CD1c-positive myeloid dendritic cell (primary cell): ENCODE data around the gene FIG4.
"Not testable (repeated sequence)": the region's sequence is repeated elsewhere in the genome, so short reads cannot be mapped to it uniquely, and the experiment has no call there.

Experiments used
- DNase-seq: peaks from one replicate; pipeline ENCODE4 v3.0.0-alpha.2; 2016; ENCODE audit errors: extremely low spot score

Gene FIG4

DNA sequence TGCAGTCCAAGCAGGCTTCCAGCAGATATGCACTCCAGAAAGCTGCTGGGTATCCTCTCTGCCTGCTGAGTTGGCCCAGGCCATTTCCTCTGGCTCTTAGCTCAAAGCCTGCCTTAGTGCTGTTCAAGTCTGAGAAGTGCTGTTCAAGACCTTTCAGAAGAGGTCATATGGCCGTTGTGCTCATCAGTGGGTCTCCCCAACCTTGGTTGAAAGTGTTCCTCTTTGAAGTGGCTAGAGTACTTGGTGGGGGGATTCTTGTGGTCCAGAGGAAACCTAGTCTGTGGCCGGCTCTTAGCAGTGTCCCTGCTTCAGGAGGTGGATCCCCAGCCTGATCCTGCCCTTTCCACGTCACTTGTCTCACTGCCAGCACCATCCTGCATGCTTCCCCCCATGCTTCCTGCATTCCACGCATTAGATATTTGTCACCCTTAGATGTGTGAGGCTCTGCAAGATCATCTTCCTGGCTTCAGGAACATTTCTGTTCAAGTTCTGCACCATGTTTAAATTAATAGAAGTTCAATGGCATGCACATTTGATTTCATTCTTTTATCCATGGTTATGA lies 105.0 kb downstream of the FIG4 start:
- no peak for DNase-seq

DNA sequence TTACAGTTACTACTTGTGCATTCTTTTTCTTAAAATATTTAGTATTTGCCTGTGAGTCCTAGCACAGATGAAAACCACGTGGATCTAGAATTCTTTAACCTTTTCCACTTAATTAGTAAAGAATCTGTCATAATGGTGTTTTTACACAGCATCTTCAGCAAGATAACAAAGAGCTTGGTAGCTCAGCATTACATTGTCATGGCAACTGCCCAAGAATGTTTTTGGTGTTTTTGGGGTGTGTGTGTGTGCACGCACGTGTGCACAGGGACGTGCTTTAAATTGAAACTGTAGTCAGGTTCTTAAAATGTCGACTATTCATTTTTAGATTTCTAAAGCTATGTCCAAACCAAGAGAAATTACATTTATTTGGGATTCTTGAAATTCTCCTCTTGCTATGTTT lies 108.0 kb downstream of the FIG4 start:
- DNase-seq: no peak

DNA sequence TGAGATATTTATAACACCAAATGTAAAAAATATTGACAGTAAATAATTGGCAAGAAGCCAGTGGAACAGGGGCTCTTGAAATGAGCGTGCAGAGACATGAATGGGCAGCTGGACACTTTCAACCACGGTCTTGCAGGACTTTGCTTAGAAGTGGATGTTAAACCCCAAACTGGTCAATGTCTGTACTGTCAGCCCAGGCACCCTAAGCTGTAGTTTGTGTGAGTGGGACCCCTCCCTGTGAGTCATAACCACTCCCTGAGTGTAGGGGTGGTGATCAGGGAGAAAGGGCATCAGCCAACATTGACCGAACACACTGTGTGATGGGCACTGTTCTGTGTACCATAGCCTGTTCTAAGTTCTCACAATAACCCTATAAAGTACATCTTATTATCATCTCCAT lies 108.6 kb downstream of the FIG4 start:
- no peak for DNase-seq

DNA sequence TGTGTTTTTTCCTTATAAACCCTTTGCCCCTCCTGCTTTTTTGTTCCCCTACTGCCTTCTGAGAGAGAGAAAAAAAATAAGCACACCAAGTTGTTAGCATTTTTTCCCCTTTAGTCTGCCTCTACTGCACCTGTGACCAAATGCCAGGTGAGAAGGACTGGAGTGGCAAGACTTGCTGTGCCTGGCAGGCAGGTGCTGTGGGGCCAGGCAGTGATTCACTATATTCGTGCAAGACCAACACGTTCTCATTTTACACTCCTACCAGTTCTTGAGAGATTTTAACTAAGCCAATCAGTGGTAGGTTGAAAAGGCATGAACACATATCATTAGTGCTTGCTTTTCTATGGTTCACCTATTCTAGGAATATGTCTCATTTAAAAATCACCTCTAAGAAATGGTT lies 109.7 kb downstream of the FIG4 start:
- no peak for DNase-seq

DNA sequence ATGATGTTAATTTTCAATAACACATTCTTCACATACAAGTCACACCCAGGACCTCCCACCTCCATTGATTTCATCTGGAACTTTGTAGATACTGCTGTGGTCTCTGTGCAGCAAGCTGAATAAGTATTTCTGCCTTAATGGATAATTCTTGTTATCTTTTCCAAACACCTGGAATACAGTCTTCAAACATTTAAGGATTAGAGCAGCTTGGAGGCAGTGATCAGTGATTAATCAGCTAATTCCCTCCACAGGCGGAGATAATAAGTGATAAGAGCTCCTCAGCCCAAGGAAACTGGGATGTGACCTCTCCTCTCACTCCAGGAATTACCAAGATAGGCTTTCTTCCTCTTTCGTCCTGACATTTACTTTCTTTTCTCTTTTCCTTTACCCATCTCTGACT lies 110.7 kb downstream of the FIG4 start:
- no peak for DNase-seq

DNA sequence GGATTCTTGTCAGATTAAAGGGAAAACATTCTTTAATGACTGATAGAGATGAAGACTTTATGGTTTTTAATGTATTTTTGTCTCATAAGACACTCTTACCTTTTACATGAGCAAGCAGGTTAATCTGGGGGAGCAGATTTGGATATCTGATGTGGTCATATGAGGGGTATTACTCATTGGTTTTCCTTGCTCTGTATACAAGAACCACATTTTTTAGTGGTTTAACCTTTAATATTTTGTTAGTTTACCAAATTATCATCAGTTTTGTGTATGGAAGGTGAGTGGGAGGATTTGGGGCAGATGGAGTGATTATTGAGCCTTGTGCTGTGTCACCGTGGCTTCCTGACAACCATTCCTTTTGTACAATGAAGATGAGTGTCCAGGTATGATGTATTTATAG lies 112.9 kb downstream of the FIG4 start:
- DNase-seq: no peak

DNA sequence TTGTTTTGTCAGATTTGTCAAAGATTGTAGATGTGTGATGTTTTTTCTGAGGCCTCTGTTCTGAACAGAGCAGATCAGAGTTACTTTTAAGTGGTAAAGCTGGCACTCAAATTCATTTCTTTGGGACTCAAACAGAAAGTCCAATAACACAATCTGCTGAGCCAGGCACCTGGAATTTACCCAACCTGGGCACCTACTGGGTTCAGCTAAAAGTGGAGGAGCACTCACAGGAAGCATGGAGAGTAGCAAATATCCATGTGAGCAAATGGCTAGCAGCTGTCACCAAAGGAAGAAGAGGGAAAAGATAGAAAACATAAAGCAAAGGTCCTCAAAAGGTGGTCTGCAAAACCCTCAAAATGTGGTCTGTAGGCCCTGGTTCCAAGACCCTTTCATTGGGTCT lies 116.8 kb downstream of the FIG4 start:
- no peak for DNase-seq

DNA sequence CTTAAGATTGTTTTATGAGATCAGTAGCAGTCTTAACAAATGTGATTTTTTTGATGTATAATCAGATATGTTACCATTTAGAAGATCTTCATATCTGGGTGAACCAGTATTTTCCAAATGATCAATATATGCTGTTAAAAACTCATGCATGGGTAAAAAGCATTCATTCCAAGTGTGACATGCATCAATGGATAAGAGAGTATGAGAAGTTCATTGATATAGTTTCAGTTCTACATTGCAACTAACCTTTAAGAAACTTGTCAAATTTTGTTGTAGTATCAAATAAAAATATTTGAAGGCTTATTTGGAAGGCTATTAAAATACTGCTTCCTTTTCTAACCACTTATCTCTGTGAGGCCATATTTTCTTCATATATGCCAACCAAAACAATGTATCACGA lies 117.7 kb downstream of the FIG4 start:
- no peak for DNase-seq

DNA sequence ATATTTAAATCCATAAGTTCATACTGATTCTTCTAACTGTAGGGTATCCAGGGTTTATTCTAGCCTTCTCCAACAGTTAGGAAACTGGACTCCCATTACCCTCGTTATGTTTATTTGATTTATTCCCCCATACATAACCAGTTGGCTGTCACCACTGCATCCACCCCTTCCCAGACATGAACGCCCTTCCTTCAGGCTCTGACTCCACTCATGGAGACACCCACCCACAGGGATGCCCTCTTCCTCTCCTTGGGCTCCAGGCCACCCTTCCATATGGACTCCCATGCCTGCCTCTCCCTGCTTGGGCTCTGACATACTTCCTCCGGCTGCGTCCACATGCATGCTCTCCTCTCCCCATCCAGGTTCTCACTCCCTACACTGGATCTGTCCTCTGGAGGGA lies 124.0 kb downstream of the FIG4 start:
- DNase-seq: no peak

DNA sequence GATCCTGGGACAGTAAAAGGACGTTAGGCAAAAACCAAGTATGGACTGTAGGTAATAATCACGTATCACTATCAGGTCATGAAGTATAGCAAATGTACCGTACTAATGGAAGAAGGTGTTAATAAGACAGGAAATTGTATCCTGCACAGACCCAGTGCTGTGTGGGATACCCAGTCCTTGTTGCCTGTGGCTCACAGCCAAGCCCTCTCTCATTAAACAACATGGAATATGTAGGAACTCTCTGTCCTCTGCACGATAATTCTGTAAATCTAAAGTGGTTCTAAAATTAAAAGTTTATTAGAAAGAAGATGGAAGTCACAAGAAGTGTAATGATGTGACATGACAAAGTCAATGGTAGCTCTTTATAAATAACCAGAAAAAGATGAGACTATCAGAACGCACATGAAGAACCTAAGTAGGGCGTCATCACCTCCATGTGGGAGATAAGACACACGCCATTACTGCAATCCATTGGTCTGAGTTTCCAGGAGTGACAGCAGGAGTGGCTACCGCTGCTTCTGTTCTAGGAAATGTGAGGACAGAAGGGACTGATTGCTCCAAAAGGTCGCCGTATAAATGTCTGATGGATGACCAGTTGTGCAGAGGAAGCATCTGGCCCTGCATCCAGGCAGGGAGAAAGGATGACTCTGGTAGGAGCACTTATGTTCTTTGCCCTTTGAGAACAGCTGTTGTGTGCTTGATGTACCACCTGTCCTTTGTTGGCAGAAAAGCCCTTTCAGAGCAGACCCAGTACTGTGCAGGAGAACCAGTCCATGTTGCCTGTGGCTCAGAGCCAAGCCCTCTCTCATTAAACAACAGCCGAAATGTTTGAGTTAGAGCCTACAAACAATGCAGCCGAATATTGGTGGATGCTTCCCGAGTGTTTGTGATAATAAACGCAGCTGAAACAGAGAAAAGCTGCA lies 125.6 kb downstream of the FIG4 start:
- DNase-seq: no peak

DNA sequence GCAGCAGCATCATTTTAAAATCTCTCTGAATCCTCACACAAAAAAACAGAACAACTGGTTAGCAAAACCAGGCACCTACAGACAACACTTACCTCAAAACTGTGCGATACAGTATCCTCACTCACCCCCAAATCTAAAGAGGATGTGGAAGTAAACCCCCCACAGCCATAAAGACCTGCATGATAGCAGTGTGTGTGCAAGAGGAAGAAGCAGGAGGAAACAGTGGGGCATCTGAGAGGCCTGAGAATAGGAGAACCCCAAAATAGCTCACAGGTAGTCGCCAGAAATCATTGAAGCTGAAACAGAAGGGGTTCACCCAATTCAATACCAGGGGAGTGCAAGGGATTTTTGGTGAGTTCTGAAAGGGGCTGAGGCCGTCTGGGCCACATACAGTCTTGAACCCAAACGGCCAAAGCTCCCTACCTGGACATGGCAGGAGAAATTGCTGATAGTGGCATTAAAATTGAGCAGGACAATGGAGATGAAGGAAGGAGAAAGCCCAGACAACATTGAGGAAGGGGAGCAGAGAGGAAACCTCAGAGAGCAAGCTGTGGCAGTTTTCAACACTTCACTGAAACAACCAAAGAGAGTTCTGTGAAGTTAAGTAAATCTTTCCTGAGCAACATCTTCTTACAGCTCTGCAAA lies 129.7 kb downstream of the FIG4 start:
- no peak for DNase-seq

DNA sequence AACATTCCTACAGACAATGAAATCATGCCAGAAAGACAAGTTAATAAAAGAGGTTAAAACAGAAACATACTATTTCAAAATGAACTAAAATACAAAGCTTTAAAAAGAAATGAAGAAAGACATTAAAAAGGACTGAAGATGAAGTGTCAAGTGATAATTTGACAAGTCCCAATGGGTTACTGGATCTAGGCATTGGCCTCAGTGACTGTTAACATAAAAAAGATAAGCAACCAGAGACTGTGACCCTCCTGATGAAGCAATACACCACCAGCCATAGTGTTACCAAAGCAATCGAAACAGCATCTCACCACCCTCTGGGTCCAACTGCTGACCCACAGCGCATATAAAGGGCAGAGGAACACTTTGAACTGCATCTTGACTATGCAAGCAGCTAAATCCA lies 130.3 kb downstream of the FIG4 start:
- no peak for DNase-seq

DNA sequence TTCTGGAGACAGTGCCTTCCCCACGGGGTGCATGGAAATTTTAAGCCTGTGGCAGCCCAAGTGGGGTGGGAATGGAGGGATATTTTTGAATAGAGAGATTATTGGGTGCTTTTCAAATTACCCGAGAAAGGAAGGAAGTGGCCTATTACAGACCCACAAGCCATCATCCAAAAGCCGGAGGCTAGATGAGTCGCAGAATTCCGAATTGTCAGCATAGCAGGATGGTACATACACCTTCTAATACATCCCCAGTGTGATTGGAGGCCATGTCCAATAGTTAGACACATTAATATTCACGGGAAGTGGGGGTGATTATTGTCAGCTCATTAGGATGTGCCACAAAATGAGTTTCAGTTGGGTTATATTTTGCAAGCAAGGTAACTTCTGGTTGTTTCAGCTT lies 133.0 kb downstream of the FIG4 start:
- DNase-seq: no peak

DNA sequence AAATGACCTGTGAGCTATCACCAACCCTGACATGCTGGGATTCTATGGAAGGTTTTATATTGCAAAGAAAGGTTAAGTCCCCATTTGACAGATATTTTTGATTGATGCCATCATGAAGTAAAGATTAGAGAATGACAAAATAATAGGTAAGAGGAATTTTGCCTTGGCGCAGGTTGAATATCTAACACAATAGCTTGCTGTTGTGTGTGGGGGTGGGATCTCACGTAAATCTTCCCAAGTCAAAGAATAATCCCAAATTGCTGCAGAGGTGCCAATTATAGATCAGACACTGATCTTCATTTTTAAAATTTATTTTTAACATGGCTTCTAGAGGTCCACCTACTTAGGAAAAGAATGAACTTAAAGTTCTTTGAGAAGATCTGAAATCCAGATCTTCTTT lies 135.5 kb downstream of the FIG4 start:
- DNase-seq: no peak

DNA sequence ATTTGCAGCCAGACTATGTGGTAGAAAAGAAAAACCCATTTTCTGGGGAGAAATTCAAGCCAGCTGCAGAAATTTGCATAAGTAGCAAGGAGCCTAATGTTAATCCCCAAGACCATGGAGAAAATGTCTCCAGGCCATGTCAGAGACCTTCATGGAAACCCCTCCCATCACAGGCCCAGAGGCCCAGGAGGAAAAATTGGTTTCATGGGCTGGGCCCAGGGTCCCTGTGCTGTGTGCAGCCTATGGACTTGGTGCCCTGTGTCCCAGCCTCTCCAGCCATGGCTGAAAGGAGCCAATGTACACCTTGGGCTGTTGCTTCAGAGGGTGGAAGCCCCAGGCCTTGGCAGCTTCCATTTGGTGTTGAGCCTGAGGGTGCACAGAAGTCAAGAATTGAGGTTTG lies 140.3 kb downstream of the FIG4 start:
- not testable (repeated sequence) for DNase-seq

DNA sequence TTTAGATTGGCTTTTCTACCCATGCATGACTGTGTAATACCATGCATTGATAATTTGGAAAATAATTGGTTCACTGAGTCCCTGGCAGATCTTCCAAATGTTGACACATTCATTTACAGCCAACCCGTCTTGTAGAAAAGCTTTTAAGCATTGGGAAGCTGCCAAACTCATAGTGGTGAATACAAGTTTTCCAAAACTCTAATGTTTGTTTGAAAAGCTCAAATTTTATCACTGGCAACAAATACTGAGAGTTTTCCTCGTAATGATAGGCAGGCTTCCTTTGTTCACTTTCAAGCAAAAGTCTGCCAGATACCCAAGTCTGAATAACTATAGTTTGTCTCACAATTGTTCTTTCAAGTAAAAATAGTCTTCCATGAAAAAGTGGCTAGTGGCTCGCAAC lies 143.0 kb downstream of the FIG4 start:
- no peak for DNase-seq

DNA sequence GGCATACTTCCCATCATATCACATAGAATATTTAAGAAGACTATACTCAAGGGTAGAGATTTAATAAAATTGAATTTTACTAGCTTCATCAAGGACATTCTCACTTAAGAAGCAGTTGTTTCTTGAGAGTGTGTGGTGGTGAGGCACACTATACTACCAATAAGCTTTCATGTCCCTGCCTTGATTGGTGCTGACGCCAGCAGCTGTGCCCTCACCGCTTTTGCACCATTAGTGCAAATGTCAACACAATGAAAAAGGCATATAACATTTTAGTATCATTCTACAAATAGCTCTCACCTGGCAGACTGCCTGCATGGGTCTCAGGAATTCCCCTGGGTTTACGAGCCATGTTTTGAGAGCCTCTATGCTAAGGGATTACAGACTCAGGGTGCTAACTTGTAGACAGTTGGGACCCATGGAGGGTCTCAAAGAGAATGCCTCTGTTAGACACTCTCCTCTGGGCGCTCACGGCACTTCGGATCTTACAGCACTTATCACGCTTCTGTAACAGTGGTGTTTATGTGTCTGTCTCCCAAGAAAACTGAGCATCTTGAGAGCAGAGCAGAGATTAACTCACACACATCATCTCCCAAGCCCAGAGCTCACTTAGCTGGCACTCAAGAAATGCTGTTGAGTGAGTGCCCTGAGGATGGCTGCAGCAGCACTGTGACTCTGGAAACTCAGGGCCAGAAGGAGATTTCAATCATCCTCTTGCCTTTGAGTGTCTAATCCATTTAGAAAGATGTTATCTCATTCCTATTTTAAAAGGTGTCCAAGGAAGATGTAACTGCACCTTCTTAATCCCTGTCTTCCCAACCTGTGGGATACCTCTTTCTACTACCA lies 143.7 kb downstream of the FIG4 start:
- DNase-seq: no peak

DNA sequence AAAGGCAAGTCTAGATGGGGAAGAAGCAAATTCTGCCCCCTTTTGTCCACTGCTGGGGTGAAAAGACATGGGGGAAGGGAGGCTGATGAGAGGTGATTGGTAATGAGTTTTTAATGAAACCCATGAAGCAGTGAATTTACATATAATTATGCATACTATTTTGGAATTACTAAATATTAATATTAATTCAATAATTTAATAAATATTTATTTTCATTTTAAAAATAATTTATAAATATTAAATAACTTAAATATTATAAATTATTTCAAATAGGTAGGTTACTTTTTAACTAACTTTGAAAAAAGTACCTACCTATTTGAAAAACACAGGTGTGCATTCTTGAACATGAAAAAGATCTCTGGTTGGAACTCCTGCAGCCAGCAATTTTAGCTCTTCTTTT lies 148.9 kb downstream of the FIG4 start:
- no peak for DNase-seq

DNA sequence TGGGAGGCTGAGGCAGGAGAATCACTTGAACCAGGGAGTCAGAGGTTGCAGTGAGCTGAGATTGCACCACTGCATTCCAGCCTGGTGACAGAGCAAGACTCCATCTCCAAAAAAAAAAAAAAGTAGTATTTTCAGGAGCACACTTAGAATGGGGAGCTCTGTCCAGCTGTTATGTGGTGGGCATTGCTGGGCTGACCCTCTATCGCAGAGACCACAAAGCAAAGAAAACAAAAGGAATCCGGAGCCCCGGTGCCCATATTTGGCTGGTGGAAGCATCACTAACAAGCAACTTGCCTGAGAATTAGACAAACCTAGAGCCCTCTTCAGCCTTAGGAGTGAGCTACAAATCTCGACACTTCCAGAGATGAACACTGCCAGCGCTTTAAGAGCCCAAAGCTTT lies 149.7 kb downstream of the FIG4 start:
- no peak for DNase-seq

DNA sequence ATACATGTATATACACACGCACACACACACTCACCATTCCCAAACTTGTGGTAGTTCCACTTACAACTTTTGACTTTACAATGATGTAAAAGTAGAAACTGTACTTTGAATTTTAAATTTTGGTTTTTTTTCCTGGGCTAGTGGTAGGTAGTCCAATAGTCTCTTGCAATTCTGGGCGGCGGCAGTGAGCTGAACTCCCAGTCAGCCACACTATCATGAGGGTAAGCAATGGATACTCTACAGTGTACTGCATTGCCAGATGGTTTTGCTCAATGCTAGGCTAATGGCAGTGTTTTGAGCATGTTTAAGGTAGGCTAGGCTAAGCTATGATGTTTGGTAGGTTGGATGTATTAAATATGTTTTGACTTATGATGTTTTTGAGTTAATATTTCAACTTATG lies 150.8 kb downstream of the FIG4 start:
- DNase-seq: no peak

DNA sequence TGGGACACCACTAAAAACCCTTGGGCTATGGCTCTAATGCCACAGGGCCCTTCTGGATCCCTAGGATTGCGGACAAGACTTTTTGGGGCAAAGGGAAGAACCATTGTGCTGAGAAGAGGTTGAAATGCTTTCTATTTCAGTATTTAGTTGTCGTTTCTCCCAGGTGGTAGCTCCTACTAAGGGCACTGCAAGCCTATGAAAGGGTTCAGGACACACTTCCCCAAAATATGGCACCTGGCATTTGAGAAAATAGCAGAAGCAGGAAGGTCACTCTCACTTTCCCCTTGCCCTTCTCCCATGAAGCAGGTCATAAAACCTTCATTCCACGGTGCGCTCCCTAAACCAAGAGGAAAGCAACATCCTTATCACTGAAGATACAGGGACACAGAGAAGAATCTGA lies 161.6 kb downstream of the FIG4 start:
- no peak for DNase-seq

DNA sequence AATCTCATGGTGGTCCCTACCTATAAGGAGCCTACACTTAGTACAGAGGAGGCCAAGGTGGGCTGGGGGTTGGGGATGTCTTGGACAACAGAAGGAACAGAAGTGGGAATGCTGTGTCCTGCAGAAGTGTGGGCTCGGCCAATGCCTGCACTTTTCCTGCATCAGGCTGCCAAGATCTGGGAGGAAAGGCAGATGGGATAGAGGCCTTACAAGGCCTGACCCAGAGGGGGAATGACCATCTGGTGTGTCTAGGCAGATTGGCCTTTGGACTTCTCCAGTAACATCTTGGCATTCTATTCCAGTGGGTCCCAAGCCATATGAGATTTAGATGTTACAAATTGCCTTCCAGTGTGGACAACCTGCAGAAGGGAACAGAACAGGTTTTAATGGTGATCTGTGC lies 162.3 kb downstream of the FIG4 start:
- DNase-seq: no peak
